HG02970 (cell line): ENCODE measurements around the gene VPS54.
"Not testable (repeated sequence)": the region's sequence is repeated elsewhere in the genome, so short reads cannot be mapped to it uniquely, and the experiment has no call there.

Source experiments
- ATAC-seq: cut with Tn5 transposase; IDR thresholded peaks from one replicate; pipeline ENCODE4 v1.9.1; 2021; ENCODE audit warnings: mild to moderate bottlenecking, moderate library complexity, moderate number of reproducible peaks; ENCODE audit not compliant: unreplicated experiment, low FRiP score

The VPS54 gene

GRCh38 chr2:63994329-63995070, 24.7 kb downstream of the VPS54 start:
- ATAC-seq, result not testable (repeated sequence)

DNA sequence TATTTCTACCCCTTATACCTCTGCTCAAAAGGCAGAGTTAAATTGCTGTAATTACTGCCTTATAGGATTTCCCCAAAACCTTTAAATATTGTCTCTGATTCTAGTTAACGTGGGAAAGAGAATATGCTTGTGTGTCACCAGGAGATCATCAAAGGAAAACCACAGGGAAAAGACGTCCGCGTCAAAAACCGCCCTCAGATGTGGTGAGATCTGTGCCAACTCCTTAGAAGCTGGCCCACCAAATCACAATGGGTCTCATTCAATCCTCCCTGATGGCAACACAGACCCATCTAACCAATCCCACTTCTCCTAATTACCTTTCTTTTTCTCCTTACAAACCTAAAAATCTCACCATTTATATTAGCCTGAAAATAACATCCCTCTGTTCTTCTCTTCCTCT, 25.4 kb downstream of the VPS54 start:
- no peak for ATAC-seq

DNA sequence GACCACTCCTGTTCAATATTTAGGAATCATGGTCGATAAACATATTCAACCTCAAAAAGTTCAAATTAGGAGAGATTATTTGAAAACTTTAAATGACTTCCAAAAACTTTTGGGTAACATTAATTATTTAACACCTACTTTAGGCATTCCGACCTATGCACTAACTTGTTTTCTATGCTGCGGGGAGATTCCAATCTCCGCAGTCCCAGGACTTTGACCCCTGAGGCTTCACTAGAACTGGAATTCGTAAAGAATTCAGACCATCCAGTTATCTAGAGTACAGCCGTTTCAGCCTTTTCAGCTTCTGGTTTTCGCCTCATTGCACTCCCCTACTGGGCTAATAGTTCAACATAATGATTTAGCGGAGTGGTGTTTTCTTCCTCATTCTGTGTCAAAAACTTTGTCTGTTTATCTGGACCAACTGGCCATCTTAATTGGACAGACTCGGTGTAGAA, 26.1 kb downstream of the VPS54 start:
- ATAC-seq, result not testable (repeated sequence)

DNA sequence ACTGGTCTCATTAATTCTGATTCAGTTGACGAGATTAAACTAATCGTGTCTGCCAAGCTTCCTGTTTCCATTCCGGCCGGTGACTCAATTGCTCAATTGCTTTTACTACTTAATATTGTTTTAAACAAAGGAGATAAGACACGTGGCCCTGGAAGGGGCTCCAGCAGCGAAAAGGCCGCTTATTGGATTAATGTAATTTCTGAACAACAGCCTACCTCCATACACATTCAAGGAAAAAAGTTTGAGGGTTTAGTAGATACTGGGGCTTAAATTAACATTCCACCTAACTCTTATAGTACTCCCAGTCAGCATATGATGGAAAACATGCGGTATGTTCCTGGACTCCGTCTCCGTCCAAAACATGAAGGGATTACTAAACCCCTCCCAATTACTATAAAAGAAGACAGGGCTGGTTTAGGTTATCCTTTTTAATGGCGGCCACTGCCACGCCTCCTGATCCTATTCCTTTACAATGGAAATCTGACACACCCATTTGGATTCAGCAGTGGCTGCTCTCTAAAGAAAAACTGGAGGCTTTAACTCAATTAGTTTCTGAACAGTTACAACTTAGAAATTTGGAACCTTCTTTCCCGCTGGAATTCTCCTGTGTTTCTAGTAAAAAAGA, 27.1 kb downstream of the VPS54 start:
- ATAC-seq, result no peak

GRCh38 chr2:63991173-63991999, 27.8 kb downstream of the VPS54 start:
- not testable (repeated sequence) for ATAC-seq

- no peak for ATAC-seq
Observed at GRCh38 chr2:63990072-63990471, 29.2 kb downstream of the VPS54 start.

GRCh38 chr2:63988842-63989436, 30.3 kb downstream of the VPS54 start:
- ATAC-seq, result not testable (repeated sequence)

GRCh38 chr2:63984606-63985359, 34.4 kb downstream of the VPS54 start:
- ATAC-seq, result no peak

DNA sequence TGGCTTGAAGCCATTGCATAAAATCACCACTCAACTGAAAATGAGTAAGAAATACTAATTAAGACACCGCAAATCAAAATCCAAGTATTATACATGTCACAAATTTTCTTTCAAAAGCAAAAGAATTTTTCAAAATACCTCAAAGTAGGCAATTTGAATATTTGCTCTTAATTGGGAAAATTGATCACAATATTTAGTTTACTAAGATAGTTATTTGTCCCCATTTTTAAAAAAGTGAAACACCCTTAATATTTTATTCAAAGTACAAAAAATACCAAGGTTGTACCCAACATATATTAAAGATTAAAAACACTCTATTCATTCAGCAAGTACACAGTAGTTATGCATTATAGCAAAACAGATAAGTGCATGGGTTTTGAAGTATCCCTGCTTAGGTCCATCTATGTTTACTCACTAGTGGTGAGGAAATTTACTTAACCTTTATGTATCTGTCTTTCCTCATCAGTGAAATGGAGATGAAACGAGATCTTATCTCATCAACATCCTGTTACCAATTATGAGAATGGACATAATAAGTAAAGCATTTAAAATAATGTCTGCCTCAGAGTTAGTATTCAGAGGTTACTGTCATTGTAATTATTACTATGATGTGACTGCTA, 35.1 kb downstream of the VPS54 start:
- ATAC-seq, result no peak

- no peak for ATAC-seq
Observed at GRCh38 chr2:63982335-63982734, 36.9 kb downstream of the VPS54 start.

DNA sequence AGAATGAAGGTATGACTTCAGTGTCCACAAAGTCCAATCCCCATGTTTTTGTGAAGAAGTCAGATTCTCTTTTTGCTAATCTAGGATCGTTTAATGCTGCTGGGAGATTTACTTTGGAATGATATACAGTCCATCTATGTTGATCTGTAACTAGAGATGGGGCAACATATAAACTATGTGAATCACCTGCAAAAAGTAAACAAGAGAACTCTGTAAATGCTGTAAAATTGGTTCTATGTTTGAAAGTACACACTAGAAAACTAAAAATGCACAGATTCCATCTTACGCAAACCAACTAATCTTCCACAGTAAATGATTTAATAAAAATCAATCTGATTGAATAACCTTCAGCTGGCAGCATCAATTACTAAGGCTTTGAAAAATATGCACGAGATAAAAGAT, 37.5 kb downstream of the VPS54 start:
- ATAC-seq, result no peak

GRCh38 chr2:63980794-63981193, 38.4 kb downstream of the VPS54 start:
- ATAC-seq, result no peak

GRCh38 chr2:63977904-63978303, 41.3 kb downstream of the VPS54 start:
- ATAC-seq, result no peak

DNA sequence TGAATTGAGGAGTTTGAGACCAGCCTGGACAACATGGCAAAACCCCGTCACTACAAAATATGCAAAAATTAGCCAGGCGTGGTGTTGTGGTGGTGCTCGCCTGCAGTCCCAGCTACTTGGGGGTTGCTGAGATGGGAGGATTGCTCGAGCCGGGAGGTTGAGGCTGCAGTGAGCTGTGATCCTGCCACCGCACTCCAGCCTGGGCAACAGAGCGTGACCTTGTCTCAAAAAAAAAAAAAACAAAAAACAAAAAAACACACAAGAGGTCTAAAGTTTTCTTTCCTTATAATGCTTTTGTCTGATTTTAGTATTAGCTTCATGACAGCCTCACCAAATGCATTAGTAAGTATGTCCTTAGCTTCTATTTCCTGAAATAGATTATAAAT, 43.1 kb downstream of the VPS54 start:
- no peak for ATAC-seq

- ATAC-seq, result no peak
Observed at GRCh38 chr2:63975437-63976124, 43.6 kb downstream of the VPS54 start.

GRCh38 chr2:63975036-63975435, 44.2 kb downstream of the VPS54 start:
- not testable (repeated sequence) for ATAC-seq

- ATAC-seq, result no peak
Observed at GRCh38 chr2:63962186-63962585, 57.0 kb downstream of the VPS54 start.

- no peak for ATAC-seq
Observed at GRCh38 chr2:63950414-63950813, 68.8 kb downstream of the VPS54 start.

DNA sequence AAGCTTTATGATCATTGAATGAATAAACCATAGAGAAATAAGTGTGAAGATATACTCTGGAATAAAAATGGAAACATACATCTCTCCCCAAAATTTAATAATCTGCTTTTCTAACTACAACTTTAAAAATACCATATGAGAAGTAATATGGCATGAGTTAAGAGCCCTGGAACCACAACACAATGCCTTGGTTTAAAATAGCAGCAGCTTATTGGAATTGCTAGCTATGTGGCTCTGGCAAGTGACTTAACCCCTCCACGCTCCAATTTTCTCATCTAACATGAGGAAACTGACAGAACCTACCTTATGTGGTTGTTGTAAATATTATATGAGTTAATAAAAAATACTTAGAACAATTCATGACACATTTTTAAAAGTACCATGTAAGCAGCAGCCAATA, 76.4 kb downstream of the VPS54 start:
- no peak for ATAC-seq
